ENCODE data around the gene ZDHHC22.

ZDHHC22 gene, protein sequence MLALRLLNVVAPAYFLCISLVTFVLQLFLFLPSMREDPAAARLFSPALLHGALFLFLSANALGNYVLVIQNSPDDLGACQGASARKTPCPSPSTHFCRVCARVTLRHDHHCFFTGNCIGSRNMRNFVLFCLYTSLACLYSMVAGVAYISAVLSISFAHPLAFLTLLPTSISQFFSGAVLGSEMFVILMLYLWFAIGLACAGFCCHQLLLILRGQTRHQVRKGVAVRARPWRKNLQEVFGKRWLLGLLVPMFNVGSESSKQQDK

DNA sequence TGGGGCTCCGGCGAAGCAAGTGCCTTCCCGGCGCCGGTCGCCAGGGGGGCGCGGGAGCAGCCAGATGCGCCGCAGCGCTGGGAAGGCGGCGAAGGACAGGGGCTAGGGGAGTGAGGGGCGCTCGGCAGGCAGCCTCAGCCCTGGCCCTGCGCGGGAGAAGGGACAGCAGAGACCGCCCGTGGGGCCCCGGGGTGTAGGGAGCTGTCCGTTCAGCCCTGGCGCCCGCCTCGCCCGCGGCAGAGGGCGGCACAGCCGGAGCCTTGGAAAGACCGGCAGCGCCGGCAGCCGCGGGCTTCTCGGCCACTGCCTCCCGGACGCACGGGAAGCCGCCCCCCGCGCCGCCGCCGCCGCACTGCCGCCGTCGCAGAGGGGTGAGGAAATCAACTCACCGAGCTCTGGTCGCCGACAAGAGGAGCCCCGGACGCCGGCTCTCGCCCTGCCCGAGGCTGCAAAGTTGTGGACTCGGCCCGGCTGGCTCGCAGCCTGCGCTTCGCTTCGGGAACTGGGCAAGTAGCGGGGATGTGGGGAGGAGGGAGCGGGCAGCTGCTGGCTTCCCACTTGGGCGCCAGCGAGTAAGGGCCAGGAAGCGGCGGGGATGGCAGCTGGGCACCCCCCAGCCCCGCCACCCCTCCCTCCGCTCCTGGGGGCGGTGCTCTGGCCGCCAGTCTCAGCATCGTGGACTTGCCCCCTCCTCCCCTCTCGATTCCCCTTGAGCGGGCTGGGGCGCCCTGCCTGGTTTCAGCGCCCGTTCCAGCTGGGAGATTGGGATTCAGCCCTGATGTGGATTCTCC, at the start of gene ZDHHC22:
Gene ZDHHC22 (minus strand): TSS at position 578 of the 791 bp plus-strand sequence. CDS start 2,053 bp downstream, outside the sequence.
- DNase-seq (no peak), ATAC-seq (replicated peaks) (peak; percentile 49)
- Mint-ChIP-seq H3K27ac (no peak within 1 kb of the TSS), H3K9me3 (no peaks in the 10 kb centered on the region), H3K36me3 (peaks cover 0 to 3% of the 10 kb centered on the region in 2 donors), H3K27me3 (peaks cover 73 to 89% of the 10 kb centered on the region in 2 donors), H3K4me3 (peak within 1 kb of the TSS; percentile 67 to 73), H3K4me1 (peaks cover 23 to 36% of the 10 kb centered on the region in 2 donors)

DNA sequence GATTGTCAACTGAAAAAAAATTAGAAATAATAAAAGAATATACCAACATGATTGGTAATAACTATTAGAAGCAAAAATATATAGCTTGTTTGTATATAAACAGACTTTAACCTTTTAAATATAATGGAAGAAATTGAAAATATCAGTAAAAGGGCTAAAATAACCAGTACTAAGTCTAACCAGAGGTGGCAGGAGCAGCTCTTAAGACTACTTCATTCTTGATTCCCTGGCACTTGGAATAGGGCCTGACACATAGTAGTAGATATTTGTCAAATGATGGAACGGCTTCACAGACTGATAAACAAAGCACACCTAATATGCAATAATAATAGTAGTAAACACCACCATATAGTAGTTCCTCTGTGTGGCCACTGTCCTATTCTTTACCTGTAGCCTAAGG, 49.4 kb upstream of the ZDHHC22 start:
- Mint-ChIP-seq H3K36me3 (no peaks in the 10 kb centered on the region), H3K4me1 (peaks cover 0 to 2% of the 10 kb centered on the region in 2 donors), H3K4me3 (no peak overlapping the region), H3K27ac (no peak overlapping the region), H3K9me3 (no peaks in the 10 kb centered on the region), H3K27me3 (peaks cover 4 to 33% of the 10 kb centered on the region in 2 donors)
- no peak for DNase-seq
- no peak for ATAC-seq (replicated peaks)

DNA sequence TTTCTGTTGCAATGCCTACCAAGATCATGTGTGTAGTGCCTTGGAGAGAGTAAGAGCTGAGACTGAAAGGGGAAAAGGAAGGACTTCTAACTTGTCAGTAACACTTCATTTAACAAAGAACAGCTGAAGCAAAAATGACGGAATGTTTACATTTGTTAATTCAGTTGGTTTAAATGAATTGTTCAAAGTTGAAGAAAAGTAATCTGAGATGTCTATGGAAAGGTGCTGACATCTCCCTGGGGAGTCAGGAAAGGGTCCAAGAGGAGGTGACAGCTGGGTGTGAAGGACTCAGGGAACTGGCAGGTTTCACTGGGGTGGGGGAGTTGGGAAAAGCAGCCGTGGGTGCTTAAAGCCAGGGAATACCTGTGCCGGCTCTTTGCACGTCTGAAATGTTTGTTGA, 47.9 kb upstream of the ZDHHC22 start:
- no peaks in the 10 kb centered on the region for H3K9me3 Mint-ChIP-seq
- H3K27me3 Mint-ChIP-seq = peaks cover 12 to 42% of the 10 kb centered on the region in 2 donors
- H3K27ac Mint-ChIP-seq = no peak overlapping the region
- no peaks in the 10 kb centered on the region for H3K36me3 Mint-ChIP-seq
- no peak for ATAC-seq (replicated peaks)
- DNase-seq = no peak
- no peak overlapping the region for H3K4me3 Mint-ChIP-seq
- peaks cover 4 to 5% of the 10 kb centered on the region in 2 donors for H3K4me1 Mint-ChIP-seq

DNA sequence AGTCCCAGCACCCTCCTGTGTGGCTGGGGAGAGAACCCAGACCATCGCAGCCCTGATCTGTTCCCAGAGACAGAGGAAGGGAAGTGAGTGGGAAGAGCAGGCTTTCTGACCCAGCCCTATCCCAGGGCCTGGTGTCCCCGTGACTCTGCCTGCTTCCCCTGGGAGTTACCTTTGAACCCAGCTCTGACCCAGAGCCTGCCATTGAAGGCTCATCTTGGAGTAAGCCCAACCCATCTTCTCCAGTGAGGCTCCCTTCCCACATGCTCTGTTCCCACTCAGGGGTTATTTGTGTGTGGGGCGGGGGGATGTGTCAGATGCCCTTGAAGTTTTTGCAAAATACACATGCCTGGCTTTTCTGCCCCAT, 46.0 kb upstream of the ZDHHC22 start:
- Mint-ChIP-seq H3K27me3 (peaks cover 17 to 47% of the 10 kb centered on the region in 2 donors), H3K9me3 (no peaks in the 10 kb centered on the region), H3K4me1 (peaks cover 9 to 11% of the 10 kb centered on the region in 2 donors), H3K27ac (no peak overlapping the region), H3K4me3 (no peak overlapping the region), H3K36me3 (no peaks in the 10 kb centered on the region)
- ATAC-seq (replicated peaks) (no peak), DNase-seq (no peak)

DNA sequence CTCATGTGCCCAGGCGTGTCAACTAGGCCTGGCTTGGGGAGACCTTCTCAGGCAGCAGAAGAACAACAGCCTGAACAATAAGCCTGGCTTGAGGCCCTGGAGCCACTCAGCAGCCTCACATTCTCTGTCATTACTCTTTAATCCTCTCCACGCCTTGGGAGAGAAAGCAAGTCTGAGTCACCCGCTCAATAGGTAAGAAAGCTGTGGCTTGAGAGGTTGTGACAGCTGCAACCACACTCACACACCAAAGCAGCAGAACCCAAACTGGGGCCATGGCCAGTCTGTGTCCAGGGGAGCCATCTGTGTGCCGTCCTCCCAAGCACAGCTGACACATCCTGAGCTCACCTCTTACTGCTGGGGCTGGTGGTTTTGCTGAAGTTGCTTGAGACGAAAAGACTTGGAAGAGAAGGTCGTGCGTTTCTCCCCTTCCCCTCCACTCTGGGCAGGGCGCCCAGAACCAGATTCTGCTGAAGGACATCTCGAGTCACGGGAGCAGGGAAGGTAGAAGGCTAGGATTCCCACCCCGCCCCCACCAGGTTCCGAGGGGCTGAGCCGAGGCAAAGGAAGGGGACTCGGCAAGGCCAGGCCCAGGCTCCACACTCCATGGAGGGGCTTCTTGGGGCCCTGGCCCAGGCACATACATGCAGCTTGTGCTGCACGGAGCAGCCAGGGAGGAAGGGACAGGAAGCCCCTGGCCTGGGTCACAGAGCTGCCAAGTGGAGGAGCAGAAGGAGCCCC, 45.5 kb upstream of the ZDHHC22 start:
- no peak overlapping the region for H3K27ac Mint-ChIP-seq
- no peaks in the 10 kb centered on the region for H3K9me3 Mint-ChIP-seq
- no peak overlapping the region for H3K4me3 Mint-ChIP-seq
- no peak for DNase-seq
- H3K4me1 Mint-ChIP-seq = peaks cover 9 to 16% of the 10 kb centered on the region in 2 donors
- no peaks in the 10 kb centered on the region for H3K36me3 Mint-ChIP-seq
- no peak for ATAC-seq (replicated peaks)
- peaks cover 19 to 50% of the 10 kb centered on the region in 2 donors for H3K27me3 Mint-ChIP-seq

DNA sequence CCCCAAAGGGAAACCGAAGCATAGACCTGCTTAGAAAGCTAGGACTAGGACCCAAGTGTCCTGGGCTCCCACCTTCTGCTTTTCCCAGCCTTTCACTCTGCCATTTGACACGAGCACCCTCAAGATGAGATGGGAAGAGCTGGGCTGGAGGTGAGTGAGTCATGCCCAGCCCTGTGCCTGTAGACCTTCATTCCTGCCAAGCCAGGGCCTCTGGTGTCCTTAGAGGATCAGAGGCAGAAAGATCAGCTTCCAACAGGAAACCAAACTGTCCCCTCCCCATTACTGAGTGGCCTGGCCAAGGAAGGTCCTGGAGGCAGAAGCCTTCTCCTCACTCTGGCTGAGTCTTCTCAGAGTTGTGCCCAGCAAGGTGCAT, 43.5 kb upstream of the ZDHHC22 start:
- Mint-ChIP-seq H3K36me3 (no peaks in the 10 kb centered on the region), H3K4me3 (no peak overlapping the region), H3K9me3 (no peaks in the 10 kb centered on the region), H3K27ac (no peak overlapping the region), H3K4me1 (peaks cover 11 to 28% of the 10 kb centered on the region in 2 donors), H3K27me3 (peaks cover 19 to 50% of the 10 kb centered on the region in 2 donors)
- ATAC-seq (replicated peaks) (no peak), DNase-seq (no peak)

DNA sequence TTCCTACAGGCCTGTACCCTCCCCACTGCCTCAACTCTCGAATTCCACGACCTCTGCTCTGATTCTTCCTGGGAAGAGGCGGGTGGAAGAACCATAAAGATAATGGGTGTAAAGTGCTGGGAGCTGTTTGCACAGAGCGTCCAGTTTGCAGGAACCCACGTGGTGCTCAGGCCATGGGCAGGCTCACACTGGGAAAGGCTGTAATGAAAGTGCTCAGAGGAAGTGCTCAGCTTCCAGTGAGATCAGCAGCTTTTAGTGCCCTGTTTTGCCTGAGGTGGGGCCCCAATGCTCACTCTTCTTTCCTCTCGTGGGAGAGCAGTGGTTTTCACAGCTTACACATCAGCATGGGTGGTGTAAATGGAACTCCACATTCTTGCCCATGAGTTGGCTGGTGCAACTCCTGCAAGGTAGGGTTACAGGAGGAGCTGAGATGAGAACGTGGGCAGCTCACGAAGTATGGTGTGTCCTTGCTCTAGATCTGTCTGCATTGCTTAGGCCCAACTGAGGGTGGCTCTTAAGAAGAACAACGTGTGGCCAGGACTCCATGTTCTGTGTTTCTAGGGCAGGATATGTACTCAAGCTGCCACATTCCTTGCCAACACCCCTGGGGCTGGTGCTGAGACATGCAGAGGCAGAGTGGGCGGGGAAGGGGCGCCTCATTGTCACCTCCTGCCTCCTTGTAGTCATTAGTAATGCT, 43.0 kb upstream of the ZDHHC22 start:
- Mint-ChIP-seq H3K27ac (no peak overlapping the region), H3K27me3 (peaks cover 22 to 46% of the 10 kb centered on the region in 2 donors), H3K4me1 (peaks cover 11 to 28% of the 10 kb centered on the region in 2 donors), H3K36me3 (no peaks in the 10 kb centered on the region), H3K4me3 (no peak overlapping the region), H3K9me3 (no peaks in the 10 kb centered on the region)
- no peak for DNase-seq
- no peak for ATAC-seq (replicated peaks)

DNA sequence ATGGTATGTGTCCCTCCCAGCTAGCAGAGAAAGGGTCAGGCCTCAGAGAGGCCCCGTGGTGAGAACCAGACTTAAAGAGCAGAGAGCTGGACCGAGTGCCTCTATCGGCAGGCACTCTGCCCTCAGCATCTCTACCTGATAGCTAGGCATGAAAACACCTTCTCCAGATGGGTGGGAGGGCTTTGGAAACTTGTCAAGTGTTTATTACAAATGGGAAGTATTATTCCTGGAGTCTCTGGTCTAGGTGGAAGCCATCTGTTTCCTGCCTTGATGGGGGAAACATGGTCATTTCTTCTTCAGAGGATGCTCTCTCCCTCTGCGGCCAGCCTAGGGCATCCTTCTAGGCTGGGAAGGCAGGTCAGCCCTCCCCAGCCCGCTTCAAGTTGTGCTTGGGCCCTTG, 42.3 kb upstream of the ZDHHC22 start:
- Mint-ChIP-seq H3K4me1 (peaks cover 11 to 28% of the 10 kb centered on the region in 2 donors), H3K36me3 (no peaks in the 10 kb centered on the region), H3K27me3 (peaks cover 22 to 41% of the 10 kb centered on the region in 2 donors), H3K4me3 (no peak overlapping the region), H3K27ac (no peak overlapping the region), H3K9me3 (no peaks in the 10 kb centered on the region)
- no peak for ATAC-seq (replicated peaks)
- DNase-seq = no peak

DNA sequence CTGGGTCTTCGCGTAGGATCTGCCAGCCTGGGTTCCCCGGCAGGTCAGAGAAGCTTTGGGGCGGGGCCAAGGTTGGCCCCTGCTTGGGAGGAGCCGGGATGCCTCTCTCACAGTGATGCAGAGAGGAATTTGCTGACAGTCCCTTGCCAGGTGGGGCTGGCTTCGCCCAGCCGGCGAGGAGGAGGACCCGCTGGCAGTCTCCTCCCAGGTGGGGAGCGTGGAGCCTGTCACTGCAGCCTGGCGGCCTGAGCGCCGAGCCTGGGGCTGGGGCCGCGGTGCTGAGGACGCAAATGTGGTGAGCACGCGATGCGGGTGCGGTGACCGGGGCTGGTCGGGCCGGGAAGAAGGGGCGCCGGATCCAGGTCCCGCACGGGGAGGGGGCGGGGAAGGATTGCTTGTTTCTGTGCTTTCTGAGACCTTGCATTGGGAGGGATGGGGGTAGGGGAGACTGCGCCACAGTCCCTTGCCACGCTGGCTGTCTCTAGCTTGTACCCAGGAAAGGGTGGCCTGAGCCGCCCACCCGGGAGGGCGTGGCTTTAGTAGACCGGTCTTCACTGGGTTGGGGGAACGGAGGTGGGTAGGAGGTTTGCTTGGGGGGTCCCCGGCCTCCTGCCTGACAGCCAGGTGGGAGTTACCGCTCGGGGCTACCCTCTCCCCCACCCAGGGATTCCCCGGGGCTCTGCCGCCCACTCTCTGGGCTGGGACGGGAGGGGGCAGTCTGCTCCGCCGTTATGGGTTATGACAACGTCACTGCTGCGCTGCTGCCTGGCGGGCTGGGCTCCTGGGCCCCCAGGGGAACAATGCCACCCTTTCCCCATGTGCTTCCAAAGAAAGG, 40.2 kb upstream of the ZDHHC22 start, which contains the start of gene TMEM63C:
Gene TMEM63C (plus strand): TSS at position 196 of the 835 bp plus-strand sequence. CDS start 37,016 bp downstream, outside the sequence.
- peak; percentile 85 for DNase-seq
- H3K4me1 Mint-ChIP-seq = peaks cover 13 to 34% of the 10 kb centered on the region in 2 donors
- ATAC-seq (replicated peaks) = peak; percentile 92 to 95
- H3K9me3 Mint-ChIP-seq = no peaks in the 10 kb centered on the region
- peak within 1 kb of the TSS; percentile 80 for H3K27ac Mint-ChIP-seq
- H3K4me3 Mint-ChIP-seq = peak within 1 kb of the TSS; percentile 82 to 88
- peaks cover 22 to 27% of the 10 kb centered on the region in 2 donors for H3K27me3 Mint-ChIP-seq
- H3K36me3 Mint-ChIP-seq = no peaks in the 10 kb centered on the region

DNA sequence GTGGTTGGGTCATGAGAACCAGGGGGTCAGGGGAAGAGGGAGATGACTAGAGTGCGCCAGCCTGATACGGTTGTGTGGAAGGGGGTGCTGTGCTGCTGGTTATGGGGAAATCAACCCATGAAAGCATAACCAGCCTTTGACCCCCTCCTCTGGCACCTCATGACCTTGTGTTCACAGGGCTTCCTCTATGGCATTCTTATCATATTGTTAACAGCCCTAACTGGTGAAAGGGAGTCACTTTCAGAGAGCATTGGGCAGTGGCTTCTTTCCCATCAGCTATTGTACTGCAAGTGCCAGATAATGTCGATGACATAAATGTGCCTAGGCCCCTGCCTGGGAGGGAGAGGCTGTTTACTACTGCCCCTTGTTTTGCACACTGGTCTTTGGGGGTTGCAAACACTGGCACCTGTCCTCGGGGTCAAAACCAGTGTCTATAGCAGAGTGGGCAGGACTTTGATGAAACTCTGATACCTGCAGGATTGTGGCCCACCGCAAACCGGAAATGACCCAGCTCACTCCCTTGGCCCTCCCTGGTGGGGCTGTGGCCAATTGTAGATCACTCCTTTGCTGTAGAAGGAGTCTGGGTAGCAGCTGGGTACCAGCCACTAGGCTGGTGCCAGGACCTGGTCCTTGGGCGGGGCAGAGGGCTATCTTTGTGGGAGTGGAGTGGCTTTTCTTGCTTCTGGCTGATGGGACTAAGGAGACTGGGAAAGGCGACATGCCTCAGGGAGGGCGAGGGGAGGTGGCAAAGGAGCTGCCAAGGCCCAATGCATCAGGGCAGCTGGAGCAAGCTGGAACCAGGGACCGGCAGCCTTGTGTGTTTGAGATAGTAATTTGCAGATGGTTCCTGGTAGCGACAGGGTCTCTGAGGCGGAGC, 39.4 kb upstream of the ZDHHC22 start:
- Mint-ChIP-seq H3K27me3 (peaks cover 22 to 23% of the 10 kb centered on the region in 2 donors), H3K4me3 (peak overlapping the region; percentile 82 to 88), H3K27ac (peak overlapping the region; percentile 31), H3K9me3 (no peaks in the 10 kb centered on the region), H3K4me1 (peaks cover 13 to 34% of the 10 kb centered on the region in 2 donors), H3K36me3 (no peaks in the 10 kb centered on the region)
- DNase-seq = no peak
- ATAC-seq (replicated peaks) = peak; percentile 19 to 24

DNA sequence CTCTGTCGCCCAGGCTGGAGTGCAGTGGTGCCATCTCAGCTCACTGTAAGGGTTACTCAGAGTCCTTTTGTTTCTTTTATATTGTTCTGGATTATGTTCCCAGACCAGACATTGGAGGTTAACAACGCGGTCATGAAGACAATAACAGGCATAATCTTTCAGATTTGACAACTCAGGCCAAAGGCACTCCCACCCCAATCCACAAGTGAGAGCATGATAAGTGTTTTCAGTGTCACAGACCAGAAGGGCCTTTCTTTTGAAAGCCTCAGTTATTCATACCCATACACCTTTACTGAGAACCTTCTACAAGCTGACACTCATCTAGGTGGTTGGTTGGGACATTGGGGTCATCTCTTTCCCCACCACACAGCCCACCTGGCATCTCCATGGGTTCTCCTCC, 37.1 kb upstream of the ZDHHC22 start:
- H3K27ac Mint-ChIP-seq = no peak overlapping the region

DNA sequence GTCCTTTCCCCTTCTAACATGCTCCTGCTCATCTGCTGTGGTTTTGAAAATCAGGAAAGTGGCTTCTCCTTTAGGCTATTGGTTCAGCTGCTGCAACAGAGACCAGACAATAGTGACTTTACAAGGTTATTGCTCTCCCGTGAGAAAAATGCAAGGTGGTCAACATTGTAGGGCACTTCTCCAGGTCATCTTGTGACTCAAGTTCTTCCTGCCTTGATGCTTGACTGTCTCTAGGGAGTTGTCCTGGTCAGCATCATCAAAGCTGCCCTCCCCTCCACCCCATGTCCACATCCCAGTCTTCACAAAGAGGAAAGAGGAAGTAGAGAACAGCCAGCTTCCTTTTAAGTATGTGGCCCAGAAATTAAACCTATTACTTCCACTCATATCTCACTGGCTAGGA, 36.1 kb upstream of the ZDHHC22 start:
- Mint-ChIP-seq H3K27ac (no peak overlapping the region), H3K9me3 (no peaks in the 10 kb centered on the region), H3K36me3 (no peaks in the 10 kb centered on the region), H3K4me1 (peaks cover 6 to 24% of the 10 kb centered on the region in 2 donors), H3K4me3 (no peak overlapping the region), H3K27me3 (peaks cover 21 to 23% of the 10 kb centered on the region in 2 donors)
- no peak for ATAC-seq (replicated peaks)
- no peak for DNase-seq

More for the DNA sequence above, 37.1 kb upstream of the ZDHHC22 start:
- DNase-seq = no peak
- H3K4me1 Mint-ChIP-seq = peaks cover 6 to 26% of the 10 kb centered on the region in 2 donors
- H3K9me3 Mint-ChIP-seq = no peaks in the 10 kb centered on the region
- ATAC-seq (replicated peaks) = no peak
- peaks cover 15 to 16% of the 10 kb centered on the region in 2 donors for H3K27me3 Mint-ChIP-seq
- H3K36me3 Mint-ChIP-seq = no peaks in the 10 kb centered on the region
- H3K4me3 Mint-ChIP-seq = no peak overlapping the region
